Stimulated activated CD8-positive, alpha-beta memory T cell treated with anti-CD3 and anti-CD28 coated beads, Interleukin-15, amount 100 ng/mL, for 4 hours (primary cell): ENCODE results near the gene SMIM15.
"Not testable (repeated sequence)": the region's sequence is repeated elsewhere in the genome, so short reads cannot be mapped to it uniquely, and the experiment has no call there.

Experiments used
- DNase-seq, 2 donors: peaks; one replicate each; pipeline ENCODE4 v3.0.0-alpha.2; 2020; ENCODE audit warnings: low read depth in 2 of 2

The SMIM15 gene

GRCh38 chr5:61162010-61162831 lies at the start of gene SMIM15:
Gene SMIM15, minus strand, starts transcription at chr5:61162468. Its CDS starts 2,297 bp downstream, at chr5:61160171.
- DNase-seq = peak; percentile 68 to 69

- no peak for DNase-seq
These were observed 45.6 kb upstream of the SMIM15 start for GRCh38 chr5:61207884-61208283.

- DNase-seq = no peak
These were observed 42.7 kb upstream of the SMIM15 start for GRCh38 chr5:61205013-61205412.

- DNase-seq = no peak
These were observed 39.9 kb upstream of the SMIM15 start for GRCh38 chr5:61202213-61202612.

- DNase-seq = no peak
These were observed 38.4 kb upstream of the SMIM15 start for GRCh38 chr5:61200582-61201155.

GRCh38 chr5:61198606-61199005 lies 36.3 kb upstream of the SMIM15 start:
- DNase-seq = no peak

- DNase-seq = not testable (repeated sequence)
These were observed 25.6 kb upstream of the SMIM15 start for GRCh38 chr5:61187826-61188225.

- not testable (repeated sequence) for DNase-seq
These were observed 25.1 kb upstream of the SMIM15 start for GRCh38 chr5:61187352-61187751.

- no peak for DNase-seq
These were observed 24.4 kb upstream of the SMIM15 start for GRCh38 chr5:61186634-61187033.

GRCh38 chr5:61184708-61185107 lies 22.4 kb upstream of the SMIM15 start:
- no peak for DNase-seq

GRCh38 chr5:61183538-61183937 lies 21.3 kb upstream of the SMIM15 start:
- DNase-seq = no peak

- no peak for DNase-seq
These were observed 20.2 kb upstream of the SMIM15 start for GRCh38 chr5:61182449-61182848.

GRCh38 chr5:61180886-61181285 lies 18.6 kb upstream of the SMIM15 start:
- no peak for DNase-seq

GRCh38 chr5:61178702-61179101 lies 16.4 kb upstream of the SMIM15 start:
- no peak for DNase-seq

GRCh38 chr5:61177716-61178115 lies 15.4 kb upstream of the SMIM15 start:
- no peak for DNase-seq

- DNase-seq = no peak
These were observed 14.8 kb upstream of the SMIM15 start for GRCh38 chr5:61177070-61177469.

- no peak for DNase-seq
These were observed 14.4 kb upstream of the SMIM15 start for GRCh38 chr5:61176631-61177030.

- no peak for DNase-seq
These were observed 9.2 kb upstream of the SMIM15 start for GRCh38 chr5:61171479-61171878.

- no peak for DNase-seq
These were observed 6.7 kb upstream of the SMIM15 start for GRCh38 chr5:61168951-61169350.

- DNase-seq = no peak
These were observed 5.1 kb upstream of the SMIM15 start for GRCh38 chr5:61167382-61167781.

GRCh38 chr5:61163905-61164304 lies 1.6 kb upstream of the SMIM15 start:
- DNase-seq = no peak

GRCh38 chr5:61162832-61163567 lies 732 bp upstream of the SMIM15 start:
- DNase-seq = no peak

- no peak for DNase-seq
These were observed 1.8 kb downstream of the SMIM15 start for GRCh38 chr5:61160497-61160896.
